ENCODE measurements around the gene PLPP3.

Gene PLPP3

GRCh38 chr1:56578138-56578962, 1.0 kb downstream of the PLPP3 start:
- peak overlapping the region; percentile 87 for H3K56ac ChIP-seq (ENCODE audit: low read length)
- H3K4me1 ChIP-seq (ENCODE audit: control insufficient read depth, low read depth, low read length) = no peaks in the 10 kb centered on the region
- H3K4me2 ChIP-seq (ENCODE audit: low read length) = peak overlapping the region; percentile 81
- H2BK15ac ChIP-seq (replicated peaks; ENCODE audit: low read depth) = no peak overlapping the region
- H2BK5ac ChIP-seq (ENCODE audit: low read length) = no peak overlapping the region
- peak overlapping the region; percentile 74 for H3K4me3 ChIP-seq (ENCODE audit: low read length)
- H3K9ac ChIP-seq (ENCODE audit: low read length) = peak overlapping the region; percentile 82
- peak overlapping the region; percentile 91 for H3K23ac ChIP-seq (ENCODE audit: low read length)
- H4K8ac ChIP-seq (ENCODE audit: low read depth, low read length) = no peak overlapping the region
- H3K4ac ChIP-seq (ENCODE audit: low read depth, low read length) = peak overlapping the region; percentile 38
- H4K5ac ChIP-seq (ENCODE audit: low read length) = no peak overlapping the region
- H2BK120ac ChIP-seq (ENCODE audit: low read depth, low read length) = no peak overlapping the region
- peak overlapping the region; percentile 65 for H3K27ac ChIP-seq (ENCODE audit: low read depth, low read length)
- H3K79me1 ChIP-seq (ENCODE audit: low read length) = peaks cover 4% of the 10 kb centered on the region
- DNase-seq = peak; percentile 75
- H3K36me3 ChIP-seq (ENCODE audit: control insufficient read depth, insufficient read depth, low read length) = no peaks in the 10 kb centered on the region
- WGBS (ENCODE audit: extremely low coverage, insufficient coverage, low lambda C conversion rate) = no CpG with 5 or more reads among the region's 64 CpGs
- peak overlapping the region; percentile 75 for H3K18ac ChIP-seq (ENCODE audit: low read length)
- H2AK5ac ChIP-seq (ENCODE audit: low read length) = no peak overlapping the region
- H3K79me2 ChIP-seq (ENCODE audit: control insufficient read depth, insufficient read depth, low read length) = peaks cover 25% of the 10 kb centered on the region
- H3K27me3 ChIP-seq (ENCODE audit: insufficient read depth, low read length, poor library complexity) = no peaks in the 10 kb centered on the region

DNA sequence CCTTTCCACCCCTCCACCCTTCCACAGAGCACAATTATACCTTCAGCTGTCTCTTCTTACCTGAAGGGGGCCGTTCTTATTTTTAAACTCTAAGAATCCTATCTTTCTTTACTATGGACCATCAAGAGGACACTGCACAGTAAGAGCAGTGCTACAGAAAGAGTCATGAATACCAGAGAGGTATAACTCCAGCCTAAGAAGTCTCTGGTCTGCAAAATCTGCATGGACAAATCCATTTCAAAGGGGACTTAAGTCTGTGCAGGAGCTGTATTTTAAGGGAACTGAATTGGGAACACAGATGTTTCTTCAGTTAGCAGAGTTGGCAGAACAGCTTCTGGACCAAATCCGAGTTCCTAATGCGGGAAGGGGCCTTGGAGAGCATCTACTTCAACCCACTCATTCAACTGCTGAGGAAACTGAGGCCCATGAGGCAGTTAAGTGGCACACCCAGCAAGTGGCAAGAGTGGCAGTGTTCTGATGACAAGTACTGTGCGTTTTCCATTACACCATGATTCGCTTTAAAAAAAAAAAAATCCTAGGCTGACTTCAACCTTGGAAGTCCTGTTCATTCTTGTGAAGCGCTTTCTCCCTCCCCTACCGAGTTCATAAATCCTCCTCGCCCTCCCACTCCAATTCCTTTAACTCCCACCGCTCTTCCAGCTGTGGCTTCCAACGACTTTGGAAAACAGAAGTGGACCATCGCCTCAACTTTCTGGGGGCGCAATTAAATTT, 1.8 kb downstream of the PLPP3 start:
- Histone ChIP-seq H2BK120ac (ENCODE audit: low read depth, low read length) (no peak overlapping the region), H3K27me3 (ENCODE audit: insufficient read depth, low read length, poor library complexity) (no peaks in the 10 kb centered on the region), H3K36me3 (ENCODE audit: control insufficient read depth, insufficient read depth, low read length) (no peaks in the 10 kb centered on the region), H2AK5ac (ENCODE audit: low read length) (no peak overlapping the region), H3K4me3 (ENCODE audit: low read length) (peak overlapping the region; percentile 74), H3K23ac (ENCODE audit: low read length) (peak overlapping the region; percentile 70), H3K79me2 (ENCODE audit: control insufficient read depth, insufficient read depth, low read length) (peaks cover 32% of the 10 kb centered on the region), H3K79me1 (ENCODE audit: low read length) (peaks cover 4% of the 10 kb centered on the region), H3K18ac (ENCODE audit: low read length) (peak overlapping the region; percentile 18), H3K56ac (ENCODE audit: low read length) (peak overlapping the region; percentile 87), H3K27ac (ENCODE audit: low read depth, low read length) (no peak overlapping the region), H3K4ac (ENCODE audit: low read depth, low read length) (no peak overlapping the region), H3K4me1 (ENCODE audit: control insufficient read depth, low read depth, low read length) (no peaks in the 10 kb centered on the region), H2BK5ac (ENCODE audit: low read length) (no peak overlapping the region), H3K9ac (ENCODE audit: low read length) (peak overlapping the region; percentile 82), H3K4me2 (ENCODE audit: low read length) (peak overlapping the region; percentile 81), H4K8ac (ENCODE audit: low read depth, low read length) (no peak overlapping the region), H2BK15ac (replicated peaks; ENCODE audit: low read depth) (no peak overlapping the region), H4K5ac (ENCODE audit: low read length) (no peak overlapping the region)
- no peak for DNase-seq
- no CpG with 5 or more reads among the region's 12 CpGs for WGBS (ENCODE audit: extremely low coverage, insufficient coverage, low lambda C conversion rate)

DNA sequence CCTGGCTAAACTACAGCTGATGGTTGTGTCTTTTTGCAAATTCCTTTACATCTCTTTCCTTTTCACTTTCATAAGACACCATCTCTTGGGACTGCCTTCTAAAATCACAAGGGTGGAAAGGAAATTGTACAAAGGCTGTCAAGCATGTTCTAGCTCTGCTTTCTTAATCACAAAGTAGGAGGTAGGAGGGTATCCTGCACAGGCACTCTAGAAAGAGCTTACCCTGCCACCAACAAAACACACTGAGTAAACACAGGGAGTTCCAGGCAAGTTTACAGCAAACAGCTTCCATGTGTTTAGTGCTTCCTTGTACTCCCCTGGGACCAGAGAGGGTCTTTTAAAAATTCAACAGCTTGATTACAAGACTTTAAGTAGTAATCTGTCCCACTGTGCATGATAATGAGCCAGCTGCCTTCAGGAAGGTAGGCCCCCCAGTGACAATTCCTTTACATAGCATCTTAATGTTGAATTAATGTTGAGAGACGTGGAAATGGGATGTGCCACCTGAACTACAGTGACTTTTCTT, 2.4 kb downstream of the PLPP3 start:
- no peak overlapping the region for H3K18ac ChIP-seq (ENCODE audit: low read length)
- no peak overlapping the region for H3K9ac ChIP-seq (ENCODE audit: low read length)
- H2BK15ac ChIP-seq (replicated peaks; ENCODE audit: low read depth) = no peak overlapping the region
- H3K56ac ChIP-seq (ENCODE audit: low read length) = peak overlapping the region; percentile 87
- no peak overlapping the region for H3K23ac ChIP-seq (ENCODE audit: low read length)
- no peaks in the 10 kb centered on the region for H3K36me3 ChIP-seq (ENCODE audit: control insufficient read depth, insufficient read depth, low read length)
- no peak overlapping the region for H2BK5ac ChIP-seq (ENCODE audit: low read length)
- no peak overlapping the region for H2AK5ac ChIP-seq (ENCODE audit: low read length)
- peaks cover 36% of the 10 kb centered on the region for H3K79me2 ChIP-seq (ENCODE audit: control insufficient read depth, insufficient read depth, low read length)
- no peak overlapping the region for H4K5ac ChIP-seq (ENCODE audit: low read length)
- no peak overlapping the region for H2BK120ac ChIP-seq (ENCODE audit: low read depth, low read length)
- H3K4ac ChIP-seq (ENCODE audit: low read depth, low read length) = no peak overlapping the region
- H3K4me3 ChIP-seq (ENCODE audit: low read length) = no peak overlapping the region
- peaks cover 4% of the 10 kb centered on the region for H3K79me1 ChIP-seq (ENCODE audit: low read length)
- no peak overlapping the region for H3K27ac ChIP-seq (ENCODE audit: low read depth, low read length)
- no peaks in the 10 kb centered on the region for H3K4me1 ChIP-seq (ENCODE audit: control insufficient read depth, low read depth, low read length)
- peak overlapping the region; percentile 1 for H3K4me2 ChIP-seq (ENCODE audit: low read length)
- WGBS (ENCODE audit: extremely low coverage, insufficient coverage, low lambda C conversion rate) = no CpG with 5 or more reads among the region's 1 CpG
- no peaks in the 10 kb centered on the region for H3K27me3 ChIP-seq (ENCODE audit: insufficient read depth, low read length, poor library complexity)
- peak; percentile 66 for DNase-seq
- no peak overlapping the region for H4K8ac ChIP-seq (ENCODE audit: low read depth, low read length)

DNA sequence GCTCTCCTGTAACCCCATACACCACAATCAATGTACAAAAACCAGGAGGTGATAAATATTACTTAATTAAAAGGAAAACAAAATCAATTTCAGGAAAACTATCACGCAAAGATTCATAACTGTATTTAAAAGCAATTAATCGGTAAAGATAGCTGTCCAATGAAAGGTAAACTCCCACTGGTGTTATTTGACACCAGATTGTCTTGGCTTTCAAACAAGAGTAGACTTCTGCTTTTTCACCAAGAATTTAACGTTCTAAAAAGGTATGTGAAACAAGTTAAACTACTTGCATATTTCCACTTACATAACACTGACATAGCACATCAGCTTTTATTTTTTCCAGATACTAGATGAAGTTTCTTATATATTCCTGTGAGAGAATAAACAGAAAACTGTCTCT, 3.5 kb downstream of the PLPP3 start:
- Histone ChIP-seq H3K18ac (ENCODE audit: low read length) (no peak overlapping the region), H2BK15ac (replicated peaks; ENCODE audit: low read depth) (no peak overlapping the region), H3K4ac (ENCODE audit: low read depth, low read length) (no peak overlapping the region), H2BK120ac (ENCODE audit: low read depth, low read length) (no peak overlapping the region), H2BK5ac (ENCODE audit: low read length) (no peak overlapping the region), H3K23ac (ENCODE audit: low read length) (no peak overlapping the region), H3K79me1 (ENCODE audit: low read length) (peaks cover 5% of the 10 kb centered on the region), H3K4me1 (ENCODE audit: control insufficient read depth, low read depth, low read length) (no peaks in the 10 kb centered on the region), H3K27ac (ENCODE audit: low read depth, low read length) (no peak overlapping the region), H3K79me2 (ENCODE audit: control insufficient read depth, insufficient read depth, low read length) (peaks cover 42% of the 10 kb centered on the region), H3K56ac (ENCODE audit: low read length) (no peak overlapping the region), H2AK5ac (ENCODE audit: low read length) (no peak overlapping the region), H4K8ac (ENCODE audit: low read depth, low read length) (no peak overlapping the region), H3K4me3 (ENCODE audit: low read length) (no peak overlapping the region), H3K36me3 (ENCODE audit: control insufficient read depth, insufficient read depth, low read length) (no peaks in the 10 kb centered on the region), H4K5ac (ENCODE audit: low read length) (no peak overlapping the region), H3K4me2 (ENCODE audit: low read length) (no peak overlapping the region), H3K27me3 (ENCODE audit: insufficient read depth, low read length, poor library complexity) (no peaks in the 10 kb centered on the region), H3K9ac (ENCODE audit: low read length) (no peak overlapping the region)
- no CpG with 5 or more reads among the region's 3 CpGs for WGBS (ENCODE audit: extremely low coverage, insufficient coverage, low lambda C conversion rate)
- DNase-seq = no peak

DNA sequence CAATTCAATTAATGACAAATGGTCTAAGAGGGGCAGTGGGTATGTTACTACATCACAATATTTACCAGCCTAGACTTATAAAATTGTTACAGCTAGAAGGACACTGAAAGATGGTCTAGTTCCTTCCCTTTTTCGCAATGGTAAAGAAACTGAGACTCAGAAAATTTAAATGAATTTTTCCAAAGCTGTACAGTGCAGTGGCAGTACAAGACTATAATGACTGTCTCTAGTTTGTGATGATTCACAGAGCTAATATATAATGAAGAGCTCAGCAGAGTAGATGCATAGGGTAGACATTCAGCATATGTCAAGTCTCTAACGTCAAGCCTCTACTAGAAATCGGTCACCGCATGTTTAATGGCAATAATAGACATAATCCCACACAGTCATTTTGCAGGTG, 4.6 kb downstream of the PLPP3 start:
- no peak overlapping the region for H3K18ac ChIP-seq (ENCODE audit: low read length)
- peaks cover 46% of the 10 kb centered on the region for H3K79me2 ChIP-seq (ENCODE audit: control insufficient read depth, insufficient read depth, low read length)
- DNase-seq = no peak
- no peak overlapping the region for H2AK5ac ChIP-seq (ENCODE audit: low read length)
- peaks cover 6% of the 10 kb centered on the region for H3K79me1 ChIP-seq (ENCODE audit: low read length)
- H2BK15ac ChIP-seq (replicated peaks; ENCODE audit: low read depth) = no peak overlapping the region
- H4K5ac ChIP-seq (ENCODE audit: low read length) = no peak overlapping the region
- no peak overlapping the region for H2BK5ac ChIP-seq (ENCODE audit: low read length)
- no peaks in the 10 kb centered on the region for H3K4me1 ChIP-seq (ENCODE audit: control insufficient read depth, low read depth, low read length)
- H4K8ac ChIP-seq (ENCODE audit: low read depth, low read length) = no peak overlapping the region
- no peak overlapping the region for H3K23ac ChIP-seq (ENCODE audit: low read length)
- H3K4ac ChIP-seq (ENCODE audit: low read depth, low read length) = no peak overlapping the region
- no peak overlapping the region for H3K27ac ChIP-seq (ENCODE audit: low read depth, low read length)
- no peak overlapping the region for H2BK120ac ChIP-seq (ENCODE audit: low read depth, low read length)
- no peaks in the 10 kb centered on the region for H3K27me3 ChIP-seq (ENCODE audit: insufficient read depth, low read length, poor library complexity)
- H3K36me3 ChIP-seq (ENCODE audit: control insufficient read depth, insufficient read depth, low read length) = no peaks in the 10 kb centered on the region
- no peak overlapping the region for H3K4me2 ChIP-seq (ENCODE audit: low read length)
- H3K56ac ChIP-seq (ENCODE audit: low read length) = no peak overlapping the region
- no peak overlapping the region for H3K9ac ChIP-seq (ENCODE audit: low read length)
- no CpG with 5 or more reads among the region's 4 CpGs for WGBS (ENCODE audit: extremely low coverage, insufficient coverage, low lambda C conversion rate)
- H3K4me3 ChIP-seq (ENCODE audit: low read length) = no peak overlapping the region

Measured in mesendoderm (in vitro differentiated cells).